NT2/D1 (cell line): ENCODE data around the gene TMEM252.

ENCODE experiments used
- DNase-seq: peaks from one replicate; pipeline ENCODE4 v3.0.0-alpha.2; 2011; ENCODE audit warnings: low read depth, low spot score
- H3K27me3 ChIP-seq: 2 replicates; pipeline ENCODE4 v1.6.0; 2011; ENCODE audit warnings: mild to moderate bottlenecking; ENCODE audit not compliant: insufficient read length, insufficient read depth
- H3K36me3 ChIP-seq: 2 replicates; pipeline ENCODE4 v1.6.1; 2011; ENCODE audit warnings: mild to moderate bottlenecking, low read length, mixed read lengths; ENCODE audit not compliant: insufficient read depth, insufficient read length
- H3K4me1 ChIP-seq: 2 replicates; pipeline ENCODE4 v1.5.1; 2011; ENCODE audit not compliant: insufficient read depth, insufficient read length
- H3K4me3 ChIP-seq: 2 replicates; pipeline ENCODE4 v1.5.1; 2011; ENCODE audit warnings: low read depth; ENCODE audit not compliant: insufficient read length
- H3K9ac ChIP-seq: 2 replicates; pipeline ENCODE4 v1.6.0; 2011; ENCODE audit warnings: low read depth; ENCODE audit not compliant: insufficient read length
- H3K9me3 ChIP-seq: 2 replicates; pipeline ENCODE4 v1.5.1; 2011; ENCODE audit warnings: mild to moderate bottlenecking, low read length; ENCODE audit not compliant: insufficient read depth
- SUZ12 ChIP-seq: IDR thresholded peaks from 2 replicates; pipeline ENCODE4 v1.6.1; 2011; ENCODE audit not compliant: insufficient read length, insufficient read depth; ENCODE audit errors: extremely low read depth
- YY1 ChIP-seq: IDR thresholded peaks from 2 replicates; pipeline ENCODE4 v1.6.1; 2011; ENCODE audit not compliant: insufficient read length, insufficient read depth
- ZNF274 ChIP-seq: IDR thresholded peaks from 2 replicates; pipeline ENCODE4 v1.6.1; 2011; ENCODE audit warnings: mild to moderate bottlenecking, low read depth, low read length

The TMEM252 gene

DNA sequence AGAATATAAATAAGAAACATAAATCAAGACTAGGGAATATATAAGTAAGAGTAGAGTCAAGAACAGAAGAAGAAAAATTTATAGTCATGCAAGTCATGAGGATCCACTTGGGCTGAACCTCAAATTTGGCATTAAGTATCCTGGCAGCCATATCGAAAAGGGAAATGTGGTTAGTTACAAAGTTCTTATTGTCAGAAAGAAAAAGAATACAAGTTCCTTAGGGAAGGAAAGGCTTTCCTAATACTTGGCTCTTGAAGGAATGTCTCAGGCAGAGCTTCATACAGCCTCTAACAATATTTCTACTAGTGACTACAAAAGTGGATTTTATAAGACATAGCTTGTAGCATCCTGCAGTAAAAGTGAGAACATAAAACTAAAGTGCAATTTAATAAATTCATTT is 45.4 kb downstream of the TMEM252 start:
- Histone ChIP-seq H3K9me3 (no peaks in the 10 kb centered on the region), H3K27me3 (peaks cover 53% of the 10 kb centered on the region), H3K4me1 (no peaks in the 10 kb centered on the region), H3K9ac (no peak overlapping the region), H3K36me3 (no peaks in the 10 kb centered on the region), H3K4me3 (no peak overlapping the region)
- no peak for DNase-seq
- TF ChIP-seq YY1 (no peak), ZNF274 (no peak), SUZ12 (no peak)

DNA sequence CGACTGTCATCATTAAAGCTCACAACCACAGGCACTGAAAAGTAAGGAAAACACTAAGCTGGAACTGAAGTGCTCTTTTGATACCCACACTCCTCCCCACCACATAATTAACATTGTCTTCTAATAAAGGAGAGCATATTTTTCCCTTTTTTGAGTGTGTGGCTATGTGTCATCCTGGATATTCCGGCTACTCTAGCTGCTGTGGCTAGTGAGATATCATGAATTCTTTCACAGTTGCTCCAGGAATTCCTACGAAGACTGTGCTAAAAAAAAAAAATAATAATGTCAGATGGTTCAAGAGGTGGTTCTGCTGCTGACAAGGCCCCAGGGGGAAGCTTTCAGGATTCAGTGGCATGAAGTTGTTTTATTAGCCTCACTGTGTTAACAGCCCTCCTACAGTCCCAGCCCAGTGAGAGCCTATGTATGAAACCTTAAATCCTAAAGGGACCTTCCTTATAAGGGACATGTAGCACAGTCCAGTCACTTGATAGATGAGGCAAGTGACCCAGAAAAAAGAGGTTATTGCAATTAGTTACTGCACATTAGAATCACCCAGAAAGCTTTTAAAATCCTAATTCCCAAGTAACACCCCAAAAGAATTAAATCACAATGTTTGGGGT is 46.6 kb downstream of the TMEM252 start:
- no peaks in the 10 kb centered on the region for H3K4me1 ChIP-seq
- no peak overlapping the region for H3K9ac ChIP-seq
- H3K27me3 ChIP-seq: peaks cover 41% of the 10 kb centered on the region
- H3K4me3 ChIP-seq: no peak overlapping the region
- H3K9me3 ChIP-seq: no peaks in the 10 kb centered on the region
- H3K36me3 ChIP-seq: no peaks in the 10 kb centered on the region
- TF ChIP-seq YY1 (no peak), ZNF274 (no peak), SUZ12 (no peak)
- no peak for DNase-seq

GRCh38 chr9:68493541-68493940 is 47.1 kb downstream of the TMEM252 start:
- Histone ChIP-seq H3K4me3 (no peak overlapping the region), H3K4me1 (no peaks in the 10 kb centered on the region), H3K9ac (no peak overlapping the region), H3K27me3 (peaks cover 36% of the 10 kb centered on the region), H3K36me3 (no peaks in the 10 kb centered on the region), H3K9me3 (no peaks in the 10 kb centered on the region)
- TF ChIP-seq YY1 (no peak), ZNF274 (no peak), SUZ12 (no peak)
- no peak for DNase-seq

DNA sequence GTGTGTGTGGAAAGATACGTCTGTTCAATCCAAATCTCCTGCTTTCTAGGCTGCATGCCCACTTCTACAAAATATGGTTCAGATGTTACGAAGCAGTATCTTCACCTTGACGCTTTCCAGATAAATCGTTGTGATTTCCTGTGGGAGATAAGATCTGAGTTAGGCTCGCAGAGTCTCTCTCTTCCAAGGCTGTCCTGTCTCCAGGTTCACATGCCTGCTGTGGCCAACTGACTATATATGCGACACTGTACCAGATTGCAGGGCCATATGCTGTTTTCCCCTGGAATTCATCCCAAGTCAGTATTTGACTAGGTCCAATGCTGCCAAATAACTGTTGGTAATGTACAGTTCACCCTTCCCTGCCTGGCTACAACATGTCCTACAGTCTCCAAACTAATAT is 47.9 kb downstream of the TMEM252 start:
- no peak for DNase-seq
- Histone ChIP-seq H3K36me3 (no peaks in the 10 kb centered on the region), H3K27me3 (peaks cover 32% of the 10 kb centered on the region), H3K4me1 (no peaks in the 10 kb centered on the region), H3K9ac (no peak overlapping the region), H3K9me3 (no peaks in the 10 kb centered on the region), H3K4me3 (no peak overlapping the region)
- no peak for TF ChIP-seq ZNF274
- TF ChIP-seq SUZ12: no peak
- TF ChIP-seq YY1: no peak

DNA sequence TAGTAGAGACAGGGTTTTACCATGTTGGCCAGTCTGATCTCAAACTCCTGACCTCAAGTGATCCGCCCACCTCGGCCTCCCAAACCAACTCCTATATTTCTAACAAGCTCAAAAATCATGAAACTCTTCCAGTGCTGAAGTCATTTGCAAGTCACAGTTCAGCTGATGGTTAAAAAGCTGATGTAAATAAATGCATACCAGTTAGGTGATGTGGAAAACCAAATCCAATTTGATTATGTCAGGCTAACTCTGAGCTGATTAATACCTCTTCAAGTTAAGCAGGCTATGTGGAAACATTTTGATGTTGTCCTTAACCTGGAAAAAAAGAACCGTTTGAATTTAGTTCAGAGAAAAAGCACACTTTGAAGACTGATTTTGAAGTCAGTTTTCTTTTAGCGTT is 51.0 kb downstream of the TMEM252 start:
- Histone ChIP-seq H3K36me3 (no peaks in the 10 kb centered on the region), H3K9ac (no peak overlapping the region), H3K27me3 (peaks cover 13% of the 10 kb centered on the region), H3K9me3 (peaks cover 24% of the 10 kb centered on the region), H3K4me3 (no peak overlapping the region), H3K4me1 (no peaks in the 10 kb centered on the region)
- no peak for DNase-seq
- TF ChIP-seq YY1 (no peak), SUZ12 (no peak), ZNF274 (no peak)

- DNase-seq: no peak
- no peak for TF ChIP-seq YY1
- no peak for TF ChIP-seq ZNF274
- no peak for TF ChIP-seq SUZ12
- H3K9me3 ChIP-seq: peaks cover 24% of the 10 kb centered on the region
- no peaks in the 10 kb centered on the region for H3K36me3 ChIP-seq
- H3K27me3 ChIP-seq: peaks cover 3% of the 10 kb centered on the region
- no peak overlapping the region for H3K9ac ChIP-seq
- no peak overlapping the region for H3K4me3 ChIP-seq
- H3K4me1 ChIP-seq: no peaks in the 10 kb centered on the region
These were observed 52.6 kb downstream of the TMEM252 start for GRCh38 chr9:68488126-68488525.
